Keratinocyte (primary cell): ENCODE data around the gene PTPRD. TPM values are rescaled to one million over a fixed set of nuclear protein-coding genes. Genes with fewer than 3 reads are reported as not detected.
"Not testable (repeated sequence)": the region's sequence is repeated elsewhere in the genome, so short reads cannot be mapped to it uniquely, and the experiment has no call there.

Experiments used
- DNase-seq: peaks from one replicate; pipeline ENCODE4 v3.0.0-alpha.2; 2011; ENCODE audit warnings: low read depth, missing footprints, low spot score
- FAIRE-seq: peaks from 2 replicates; lab custom pipeline; 2011; peaks lifted over from hg19 to GRCh38; lab: Jason Lieb, UNC
- H2AFZ ChIP-seq: 2 replicates; pipeline ENCODE4 v1.6.0; 2012; ENCODE audit warnings: low read length, control low read depth, inconsistent platforms; ENCODE audit not compliant: control insufficient read depth
- H3K27ac ChIP-seq: 2 replicates; pipeline ENCODE4 v1.5.1; 2011; ENCODE audit warnings: low read length; ENCODE audit not compliant: control insufficient read depth, insufficient read depth
- H3K27me3 ChIP-seq: 3 replicates; pipeline ENCODE4 v1.6.0; 2011; ENCODE audit warnings: low read length; ENCODE audit not compliant: control insufficient read depth, insufficient read depth; ENCODE audit errors: extremely low read depth
- H3K36me3 ChIP-seq, 2 experiments: 2 replicates in 1 of 2; 3 replicates in 1 of 2; pipeline ENCODE4 v1.5.1; 2011; ENCODE audit warnings: low read length in 2 of 2, mild to moderate bottlenecking in 1 of 2; ENCODE audit not compliant: control insufficient read depth in 2 of 2, insufficient read depth in 2 of 2; ENCODE audit errors: extremely low read depth in 1 of 2
- H3K4me1 ChIP-seq: 3 replicates; pipeline ENCODE4 v1.5.1; 2011; ENCODE audit warnings: low read length; ENCODE audit not compliant: control insufficient read depth, insufficient read depth; ENCODE audit errors: extremely low read depth
- H3K4me2 ChIP-seq: 3 replicates; pipeline ENCODE4 v1.6.0; 2011; ENCODE audit warnings: low read depth, low read length; ENCODE audit not compliant: control insufficient read depth, insufficient read depth; ENCODE audit errors: extremely low read depth
- H3K4me3 ChIP-seq, 3 experiments: fragments of 200-600 bp in 1 of 3; sonication (generic) in 1 of 3; 2 replicates in 2 of 3; 3 replicates in 1 of 3; pipeline ENCODE4 v1.5.1; 2011 to 2016; ENCODE audit warnings: low read length in 3 of 3, mild to moderate bottlenecking in 3 of 3, control low read depth in 2 of 3, inconsistent platforms in 1 of 3, low read depth in 1 of 3, mixed read lengths in 1 of 3, mixed run types in 1 of 3, moderate library complexity in 1 of 3; ENCODE audit not compliant: control insufficient read depth in 2 of 3, insufficient read depth in 2 of 3; ENCODE audit errors: extremely low read depth in 1 of 3
- H3K79me2 ChIP-seq: 2 replicates; pipeline ENCODE4 v1.6.0; 2012; ENCODE audit warnings: low read length; ENCODE audit not compliant: control insufficient read depth, insufficient read depth
- H3K9ac ChIP-seq: 3 replicates; pipeline ENCODE4 v1.6.0; 2011; ENCODE audit warnings: low read length; ENCODE audit not compliant: control insufficient read depth, insufficient read depth; ENCODE audit errors: extremely low read depth
- H3K9me1 ChIP-seq: 3 replicates; pipeline ENCODE4 v1.6.0; 2011; ENCODE audit warnings: low read length; ENCODE audit not compliant: control insufficient read depth, insufficient read depth; ENCODE audit errors: extremely low read depth
- H3K9me3 ChIP-seq: 2 replicates; pipeline ENCODE4 v1.5.1; 2012; ENCODE audit warnings: low read depth, low read length; ENCODE audit not compliant: control insufficient read depth
- H4K20me1 ChIP-seq: 3 replicates; pipeline ENCODE4 v1.6.0; 2011; ENCODE audit warnings: low read length; ENCODE audit not compliant: control insufficient read depth, insufficient read depth; ENCODE audit errors: extremely low read depth
- CTCF ChIP-seq, 3 experiments: IDR thresholded peaks in 1 of 3; conservative IDR thresholded peaks in 1 of 3; optimal IDR thresholded peaks in 1 of 3; 2 replicates in 2 of 3; 3 replicates in 1 of 3; pipeline versions ENCODE3 to v1.5.1; 2011; ENCODE audit warnings: low read length in 3 of 3, mild to moderate bottlenecking in 3 of 3, moderate library complexity in 2 of 3, control low read depth in 1 of 3, inconsistent platforms in 1 of 3; ENCODE audit not compliant: insufficient read depth in 2 of 3; ENCODE audit errors: extremely low read depth in 1 of 3
- EZH2 ChIP-seq: IDR thresholded peaks from one replicate; pipeline ENCODE4 v1.6.1; 2012; ENCODE audit warnings: inconsistent platforms, mild to moderate bottlenecking, low read length, moderate library complexity
- dilution Hi-C: fragments of 300-500 bp; cut with MboI; formaldehyde crosslinking; loops from one replicate; pipeline ENCODE4 v1.7.0; 2020; ENCODE audit warnings: low sequenced_read_pairs; ENCODE audit not compliant: extremely low pct_ligation_motif_present
- polyA plus RNA-seq, 5 experiments: library from polyadenylated mRNA; depleted of rRNA in 3 of 5; stranded (reverse) in 3 of 5; stranded (forward) in 1 of 5; unstranded in 1 of 5; fragments of >200 nt; gene quantifications; 1 replicate in 1 of 5; 2 replicates in 3 of 5; 3 replicates in 1 of 5; pipeline versions ENCODE4 v1.2.1 to v1.2.3, GENCODE V29; 2011 to 2012; ENCODE audit warnings: missing spikeins in 2 of 5, low read depth in 1 of 5, low replicate concordance in 1 of 5

Gene PTPRD
- polyA plus RNA-seq, 1 donor (not counting 4 experiments of a cell fraction or from before 2014, with no cell fraction given) = 0.10 TPM

- H3K27ac ChIP-seq = no peak overlapping the region
- H3K4me1 ChIP-seq = no peaks in the 10 kb centered on the region
- no peaks in the 10 kb centered on the region for H3K36me3 ChIP-seq
- no peak overlapping the region for H2AFZ ChIP-seq
- no peaks in the 10 kb centered on the region for H3K27me3 ChIP-seq
- H3K9me3 ChIP-seq = peaks cover 2% of the 10 kb centered on the region
- H3K4me3 ChIP-seq = no peak overlapping the region
- no peak overlapping the region for H3K9ac ChIP-seq
- H4K20me1 ChIP-seq = no peaks in the 10 kb centered on the region
- TF ChIP-seq CTCF (optimal IDR thresholded peaks at IDR 0.05 in 1 of 3, IDR thresholded peaks at IDR 0.05 in 1 of 3, conservative IDR thresholded peaks at IDR 0.05 in 1 of 3; ENCODE audit: extremely low read depth in 1 of 3, insufficient read depth in 2 of 3, low read length in 3 of 3) = no peak
- no peak for TF ChIP-seq EZH2
- no peaks in the 10 kb centered on the region for H3K79me2 ChIP-seq
- DNase-seq (no peak), FAIRE-seq (no peak)
- dilution Hi-C loops = no loop called here
- H3K4me2 ChIP-seq = no peak overlapping the region
- no peaks in the 10 kb centered on the region for H3K9me1 ChIP-seq
Observed at GRCh38 chr9:8980496-8981013, 1632.2 kb downstream of the PTPRD start.

- TF ChIP-seq EZH2 (no peak), CTCF (optimal IDR thresholded peaks at IDR 0.05 in 1 of 3, IDR thresholded peaks at IDR 0.05 in 1 of 3, conservative IDR thresholded peaks at IDR 0.05 in 1 of 3; ENCODE audit: extremely low read depth in 1 of 3, insufficient read depth in 2 of 3, low read length in 3 of 3) (no peak)
- Histone ChIP-seq H3K4me1 (no peaks in the 10 kb centered on the region), H3K27me3 (no peaks in the 10 kb centered on the region), H3K4me2 (no peak overlapping the region), H3K4me3 (no peak overlapping the region), H3K27ac (no peak overlapping the region), H3K36me3 (no peaks in the 10 kb centered on the region), H2AFZ (no peak overlapping the region), H3K9me1 (no peaks in the 10 kb centered on the region), H3K9me3 (peaks cover 2% of the 10 kb centered on the region), H4K20me1 (no peaks in the 10 kb centered on the region), H3K9ac (no peak overlapping the region), H3K79me2 (no peaks in the 10 kb centered on the region)
- no peak for FAIRE-seq
- DNase-seq = no peak
- dilution Hi-C loops = no loop called here
Observed at GRCh38 chr9:8978334-8978733, 1634.5 kb downstream of the PTPRD start.

DNA sequence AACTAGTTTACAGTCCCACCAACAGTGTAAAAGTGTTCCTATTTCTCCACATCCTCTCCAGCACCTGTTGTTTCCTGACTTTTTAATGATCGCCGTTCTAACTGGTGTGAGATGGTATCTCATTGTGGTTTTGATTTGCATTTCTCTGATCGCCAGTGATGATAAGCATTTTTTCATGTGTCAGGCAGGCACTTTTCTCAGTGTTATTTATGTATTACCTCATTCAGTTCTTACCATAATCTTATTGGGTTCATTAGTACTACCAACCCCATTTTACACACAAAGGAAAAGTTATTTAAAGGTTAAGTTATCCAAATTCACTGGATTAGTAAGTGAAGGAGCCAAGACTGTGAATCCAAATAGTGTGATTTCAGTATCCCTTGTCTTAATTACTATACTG lies 1644.5 kb downstream of the PTPRD start:
- H3K79me2 ChIP-seq, H3K4me2 ChIP-seq, H3K9ac ChIP-seq, H3K27me3 ChIP-seq, H2AFZ ChIP-seq, H4K20me1 ChIP-seq, H3K4me3 ChIP-seq, dilution Hi-C loops, DNase-seq, H3K4me1 ChIP-seq, H3K9me3 ChIP-seq, H3K9me1 ChIP-seq, H3K27ac ChIP-seq, FAIRE-seq, H3K36me3 ChIP-seq: not testable (repeated sequence)
